RPMI7951 (cell line): Measurements from ENCODE around the gene CLCC1. TPM values are rescaled to one million over a fixed set of nuclear protein-coding genes. Genes with fewer than 3 reads are reported as not detected.
A peak's percentile ranks its signal among the peaks of the same experiment; 100 is the strongest.
"Not testable (repeated sequence)": the region's sequence is repeated elsewhere in the genome, so short reads cannot be mapped to it uniquely, and the experiment has no call there.

ENCODE experiments used
- DNase-seq: peaks from one replicate; pipeline ENCODE4 v3.0.0-alpha.2; 2012; ENCODE audit warnings: low read depth
- total RNA-seq: library from RNA; depleted of rRNA; stranded (reverse); fragments of >200 nt; shearing (Covaris generic); gene quantifications from 2 replicates; pipeline ENCODE4 v1.2.3, GENCODE V29; 2014; rRNA removed

Gene CLCC1
- 23.6 and 24.3 TPM in 2 replicates for total RNA-seq

GRCh38 chr1:108963052-108963686 lies at the start of gene CLCC1:
TSS of gene CLCC1 (minus strand) at chr1:108963484. CDS start at chr1:108950437, 13,047 bp downstream.
- DNase-seq = peak; percentile 92

GRCh38 chr1:109011335-109011734 lies 48.1 kb upstream of the CLCC1 start:
- peak; percentile 16 for DNase-seq

- DNase-seq = not testable (repeated sequence)
Observed at GRCh38 chr1:108996622-108997021, 33.3 kb upstream of the CLCC1 start.

GRCh38 chr1:108983114-108983513 lies 19.8 kb upstream of the CLCC1 start:
- DNase-seq = no peak

- no peak for DNase-seq
Observed at GRCh38 chr1:108976658-108977057, 13.4 kb upstream of the CLCC1 start.

GRCh38 chr1:108972951-108973350 lies 9.7 kb upstream of the CLCC1 start:
- no peak for DNase-seq

- DNase-seq = no peak
Observed at GRCh38 chr1:108969346-108969745, 6.1 kb upstream of the CLCC1 start.

GRCh38 chr1:108962681-108963051 lies 618 bp downstream of the CLCC1 start:
- no peak for DNase-seq

- peak; percentile 8 for DNase-seq
Observed at GRCh38 chr1:108961752-108962486, 1.4 kb downstream of the CLCC1 start.

- no peak for DNase-seq
Observed at GRCh38 chr1:108961198-108961597, 2.1 kb downstream of the CLCC1 start.

- DNase-seq = no peak
Observed at GRCh38 chr1:108960719-108961118, 2.6 kb downstream of the CLCC1 start.

- no peak for DNase-seq
Observed at GRCh38 chr1:108957888-108958287, 5.4 kb downstream of the CLCC1 start.

- no peak for DNase-seq
Observed at GRCh38 chr1:108955881-108956280, 7.4 kb downstream of the CLCC1 start.

- no peak for DNase-seq
Observed at GRCh38 chr1:108955111-108955510, 8.2 kb downstream of the CLCC1 start.

GRCh38 chr1:108953452-108953851 lies 9.8 kb downstream of the CLCC1 start:
- DNase-seq = no peak

- no peak for DNase-seq
Observed at GRCh38 chr1:108951242-108951641, 12.0 kb downstream of the CLCC1 start.

- no peak for DNase-seq
Observed at GRCh38 chr1:108949044-108949443, 14.2 kb downstream of the CLCC1 start.

- DNase-seq = no peak
Observed at GRCh38 chr1:108947871-108948525, 15.3 kb downstream of the CLCC1 start.

- DNase-seq = no peak
Observed at GRCh38 chr1:108936170-108936569, 27.1 kb downstream of the CLCC1 start.

GRCh38 chr1:108933944-108934343 lies 29.3 kb downstream of the CLCC1 start:
- no peak for DNase-seq

- DNase-seq = not testable (repeated sequence)
Observed at GRCh38 chr1:108927565-108927964, 35.7 kb downstream of the CLCC1 start.

GRCh38 chr1:108925920-108926319 lies 37.4 kb downstream of the CLCC1 start:
- no peak for DNase-seq

GRCh38 chr1:108916788-108917187 lies 46.5 kb downstream of the CLCC1 start:
- DNase-seq = no peak
